K562 (cell line): ENCODE data around the gene GNB2. TPM values are rescaled to one million over a fixed set of nuclear protein-coding genes. Genes with fewer than 3 reads are reported as not detected.
A peak's percentile ranks its signal among the peaks of the same experiment; 100 is the strongest.

ENCODE experiments used
- ARNT ChIP-seq, 2 experiments: fragments of 450-650 bp; IDR thresholded peaks; 2 replicates each; pipeline ENCODE4 v1.6.1; 2016; ENCODE audit warnings: mild to moderate bottlenecking in 1 of 2
- BHLHE40 ChIP-seq: IDR thresholded peaks from 2 replicates; pipeline ENCODE4 v1.6.1; 2011; ENCODE audit warnings: low read length, improper control_type of control experiment
- CXXC5 ChIP-seq: fragments of 250-450 bp; sonication (Bioruptor Pico); IDR thresholded peaks from 2 replicates; pipeline ENCODE4 v1.8.0; 2022; ENCODE audit warnings: inconsistent platforms, mild to moderate bottlenecking, moderate library complexity
- E2F3 ChIP-seq: fragments of 250-450 bp; sonication (Bioruptor Pico); IDR thresholded peaks from 2 replicates; pipeline ENCODE4 v1.4.0; 2020; ENCODE audit warnings: mild to moderate bottlenecking
- EP400 ChIP-seq: fragments of 450-650 bp; IDR thresholded peaks from 2 replicates; pipeline ENCODE4 v1.6.1; 2017; ENCODE audit warnings: antibody characterized with exemption, mild to moderate bottlenecking, moderate library complexity
- GTF2F1 ChIP-seq: IDR thresholded peaks from 2 replicates; pipeline ENCODE4 v1.6.1; 2011; ENCODE audit warnings: low read depth, low read length, improper control_type of control experiment
- ILF3 ChIP-seq: fragments of 450-650 bp; IDR thresholded peaks from 2 replicates; pipeline ENCODE4 v1.6.1; 2018; ENCODE audit warnings: antibody characterized with exemption, mild to moderate bottlenecking, moderate library complexity, borderline replicate concordance
- ILK ChIP-seq: fragments of 450-650 bp; IDR thresholded peaks from 2 replicates; pipeline ENCODE4 v1.6.1; 2016; ENCODE audit warnings: missing genetic modification characterization, low read depth, mild to moderate bottlenecking, missing compliant biosample characterization, moderate library complexity, borderline replicate concordance
- KAT7 ChIP-seq: sonication (generic); formaldehyde crosslinking; IDR thresholded peaks from 2 replicates; pipeline ENCODE4 v1.8.0; 2022; ENCODE audit warnings: missing genetic modification reagents, mild to moderate bottlenecking, borderline replicate concordance
- MEF2A ChIP-seq: IDR thresholded peaks from 2 replicates; pipeline ENCODE4 v1.6.1; 2011; ENCODE audit warnings: low read depth, mild to moderate bottlenecking, low read length, moderate library complexity; ENCODE audit not compliant: control insufficient read depth
- NELFE ChIP-seq: IDR thresholded peaks from 2 replicates; pipeline ENCODE4 v1.6.1; 2011; ENCODE audit warnings: mild to moderate bottlenecking; ENCODE audit not compliant: insufficient read depth, insufficient read length
- PHF8 ChIP-seq: fragments of 200-600 bp; sonication (generic); IDR thresholded peaks from 2 replicates; pipeline ENCODE4 v1.6.1; 2012; ENCODE audit warnings: mixed run types, mild to moderate bottlenecking, inconsistent platforms, low read length, moderate library complexity, borderline replicate concordance
- RAD21 ChIP-seq, 2 experiments: fragments of 250-450 bp in 1 of 2; fragments of 450-650 bp in 1 of 2; sonication (Bioruptor Pico) in 1 of 2; formaldehyde crosslinking in 1 of 2; IDR thresholded peaks in 1 of 2; conservative IDR thresholded peaks in 1 of 2; 2 replicates each; pipeline versions ENCODE4 v1.4.0 to v1.8.0; 2020 to 2022; ENCODE audit warnings: mild to moderate bottlenecking in 2 of 2, moderate library complexity in 1 of 2
- RBBP5 ChIP-seq: fragments of 200-600 bp; sonication (generic); IDR thresholded peaks from 2 replicates; pipeline ENCODE4 v1.6.1; 2012; ENCODE audit warnings: borderline replicate concordance, mild to moderate bottlenecking, low read length, control low read depth, inconsistent platforms; ENCODE audit not compliant: insufficient read depth, poor library complexity, severe bottlenecking
- SNIP1 ChIP-seq: fragments of 450-650 bp; IDR thresholded peaks from 2 replicates; pipeline ENCODE4 v1.7.1; 2017; ENCODE audit warnings: low read depth, mild to moderate bottlenecking
- XRCC5 ChIP-seq: fragments of 200-400 bp; formaldehyde crosslinking; IDR thresholded peaks from 2 replicates; pipeline ENCODE4 v1.6.1; 2017; ENCODE audit warnings: low read depth, mild to moderate bottlenecking, low read length
- YBX1 ChIP-seq: fragments of 450-650 bp; IDR thresholded peaks from 2 replicates; pipeline ENCODE4 v1.7.1; 2016; ENCODE audit warnings: mild to moderate bottlenecking
- ZNF224 ChIP-seq: sonication (generic); formaldehyde crosslinking; IDR thresholded peaks from 2 replicates; pipeline ENCODE4 v1.8.0; 2022; ENCODE audit warnings: mild to moderate bottlenecking, missing genetic modification reagents
- ZNF830 ChIP-seq: fragments of 250-450 bp; sonication (Bioruptor Pico); IDR thresholded peaks from 2 replicates; pipeline ENCODE4 v1.5.0; 2021; ENCODE audit warnings: mild to moderate bottlenecking
- polyA plus RNA-seq, 8 experiments: library from polyadenylated mRNA; depleted of rRNA in 4 of 8; stranded (reverse) in 5 of 8; unstranded in 3 of 8; fragments of >200 nt; fragmentation: Nextera tagmentation in 2 of 8; fragmentation: Illumina TruSeq in 1 of 8; extraction: Ambion mirVana in 2 of 8; extraction: Trizol in 1 of 8; gene quantifications; 2 replicates each; pipeline versions ENCODE4 v1.2.1 to v1.2.3, GENCODE V29; 2011 to 2014; ENCODE audit warnings: inconsistent platforms in 1 of 8, missing spikeins in 1 of 8
- total RNA-seq, 7 experiments: library from RNA; depleted of rRNA in 6 of 7; stranded (reverse); fragments of >200 nt in 6 of 7; fragmentation: Illumina TruSeq in 2 of 7; extraction: Trizol in 2 of 7; gene quantifications; 2 replicates each; pipeline versions ENCODE4 v1.2.1 to v1.2.3, GENCODE V29; 2011 to 2021; ENCODE audit warnings: low replicate concordance in 1 of 7
- TF ChIP-seq, protein P1 (sequence below), 2 experiments: fragments of 450-650 bp in 1 of 2; sonication (generic) in 1 of 2; formaldehyde crosslinking; conservative IDR thresholded peaks; 2 replicates each; pipeline versions ENCODE4 v1.4.0 to v1.8.1; 2020 to 2022; ENCODE audit warnings: mild to moderate bottlenecking in 1 of 2, missing genetic modification reagents in 1 of 2
- TF ChIP-seq, protein P2 (sequence below): IDR thresholded peaks from 2 replicates; pipeline ENCODE4 v1.6.1; 2012; ENCODE audit warnings: low read depth, low read length, improper control_type of control experiment, borderline replicate concordance
- TF ChIP-seq, protein P3 (sequence below): fragments of 250-450 bp; sonication (Bioruptor Pico); IDR thresholded peaks from 2 replicates; pipeline ENCODE4 v1.4.0; 2020
- TF ChIP-seq, protein P4 (sequence below): fragments of 450-650 bp; IDR thresholded peaks from 2 replicates; pipeline ENCODE4 v1.6.1; 2016; ENCODE audit warnings: low read depth, mild to moderate bottlenecking, moderate library complexity
- TF ChIP-seq, protein P5 (sequence below): sonication (generic); formaldehyde crosslinking; IDR thresholded peaks from 2 replicates; pipeline ENCODE4 v1.9.0; 2022; ENCODE audit warnings: mild to moderate bottlenecking, missing genetic modification reagents

The GNB2 gene
- total and polyA plus RNA-seq, 9 of the 15 experiments (the other 6 are each of a cell fraction or from before 2014, with no cell fraction given) = 0.65 to 320 (median 104) TPM

DNA sequence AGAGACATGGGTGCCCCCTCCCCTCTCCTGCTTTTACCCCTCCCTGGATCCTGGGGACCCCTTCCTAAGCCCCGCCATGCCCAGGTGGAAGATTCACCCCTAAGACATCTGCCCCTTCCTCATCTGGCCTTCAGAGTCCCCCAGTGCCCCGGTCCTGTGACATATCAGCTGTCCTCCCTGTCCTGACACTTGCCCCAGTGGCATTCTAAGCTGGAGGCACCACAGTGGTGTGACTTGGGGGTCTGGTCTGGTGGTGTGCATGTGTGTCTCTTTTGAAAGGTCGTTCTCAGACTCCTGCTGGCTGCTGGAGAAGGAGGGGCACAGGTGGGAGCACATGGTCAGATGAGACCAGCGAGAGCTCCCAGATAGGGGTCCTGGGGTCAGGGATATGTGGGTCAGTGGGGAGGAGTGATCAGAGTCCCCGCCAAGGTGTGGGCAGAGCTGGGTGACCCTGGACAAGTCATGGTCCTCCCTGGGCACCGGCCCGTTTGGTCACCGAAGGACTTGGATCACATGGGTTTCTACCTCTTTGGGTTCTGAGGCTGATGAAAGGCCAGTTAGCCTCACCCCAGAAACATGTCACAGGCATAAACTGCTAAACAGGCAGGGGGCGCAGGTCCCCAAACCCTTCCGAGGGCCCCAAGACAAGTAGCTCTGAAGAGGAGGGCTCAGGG lies 31.5 kb upstream of the GNB2 start (continued):
- peak; percentile 8; the same call in 1 of the 2 replicates for TF ChIP-seq PHF8
- no peak for TF ChIP-seq NELFE
- TF ChIP-seq ARNT (IDR thresholded peaks at IDR 0.05) = no peak
- no peak for TF ChIP-seq ZNF224 (CRISPR knock-in tag)
- TF ChIP-seq ILF3 = no peak
- TF ChIP-seq MEF2A = no peak
- no peak for TF ChIP-seq YBX1
- TF ChIP-seq ZNF830 (CRISPR knock-in tag) = no peak
- no peak for TF ChIP-seq SNIP1
- TF ChIP-seq, protein P1, sequence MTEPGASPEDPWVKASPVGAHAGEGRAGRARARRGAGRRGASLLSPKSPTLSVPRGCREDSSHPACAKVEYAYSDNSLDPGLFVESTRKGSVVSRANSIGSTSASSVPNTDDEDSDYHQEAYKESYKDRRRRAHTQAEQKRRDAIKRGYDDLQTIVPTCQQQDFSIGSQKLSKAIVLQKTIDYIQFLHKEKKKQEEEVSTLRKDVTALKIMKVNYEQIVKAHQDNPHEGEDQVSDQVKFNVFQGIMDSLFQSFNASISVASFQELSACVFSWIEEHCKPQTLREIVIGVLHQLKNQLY (CRISPR knock-in tag; conservative IDR thresholded peaks at IDR 0.05) = no peak
- no peak for TF ChIP-seq ILK (tag)
- no peak for TF ChIP-seq RAD21 (CRISPR knock-in tag; conservative IDR thresholded peaks at IDR 0.05 in 1 of 2, IDR thresholded peaks at IDR 0.05 in 1 of 2)
- TF ChIP-seq BHLHE40 = no peak
- TF ChIP-seq, protein P2, sequence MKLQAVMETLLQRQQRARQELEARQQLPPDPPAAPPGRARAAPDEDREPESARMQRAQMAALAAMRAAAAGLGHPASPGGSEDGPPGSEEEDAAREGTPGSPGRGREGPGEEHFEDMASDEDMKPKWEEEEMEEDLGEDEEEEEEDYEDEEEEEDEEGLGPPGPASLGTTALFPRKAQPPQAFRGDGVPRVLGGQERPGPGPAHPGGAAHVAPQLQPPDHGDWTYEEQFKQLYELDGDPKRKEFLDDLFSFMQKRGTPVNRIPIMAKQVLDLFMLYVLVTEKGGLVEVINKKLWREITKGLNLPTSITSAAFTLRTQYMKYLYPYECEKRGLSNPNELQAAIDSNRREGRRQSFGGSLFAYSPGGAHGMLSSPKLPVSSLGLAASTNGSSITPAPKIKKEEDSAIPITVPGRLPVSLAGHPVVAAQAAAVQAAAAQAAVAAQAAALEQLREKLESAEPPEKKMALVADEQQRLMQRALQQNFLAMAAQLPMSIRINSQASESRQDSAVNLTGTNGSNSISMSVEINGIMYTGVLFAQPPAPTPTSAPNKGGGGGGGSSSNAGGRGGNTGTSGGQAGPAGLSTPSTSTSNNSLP = no peak
- TF ChIP-seq EP400 = peak; percentile 67; the same call in 1 of the 2 replicates
- TF ChIP-seq, protein P3, sequence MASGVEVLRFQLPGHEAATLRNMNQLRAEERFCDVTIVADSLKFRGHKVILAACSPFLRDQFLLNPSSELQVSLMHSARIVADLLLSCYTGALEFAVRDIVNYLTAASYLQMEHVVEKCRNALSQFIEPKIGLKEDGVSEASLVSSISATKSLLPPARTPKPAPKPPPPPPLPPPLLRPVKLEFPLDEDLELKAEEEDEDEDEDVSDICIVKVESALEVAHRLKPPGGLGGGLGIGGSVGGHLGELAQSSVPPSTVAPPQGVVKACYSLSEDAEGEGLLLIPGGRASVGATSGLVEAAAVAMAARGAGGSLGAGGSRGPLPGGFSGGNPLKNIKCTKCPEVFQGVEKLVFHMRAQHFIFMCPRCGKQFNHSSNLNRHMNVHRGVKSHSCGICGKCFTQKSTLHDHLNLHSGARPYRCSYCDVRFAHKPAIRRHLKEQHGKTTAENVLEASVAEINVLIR (CRISPR knock-in tag) = no peak
- TF ChIP-seq RBBP5 = peak; percentile 48
- TF ChIP-seq, protein P4, sequence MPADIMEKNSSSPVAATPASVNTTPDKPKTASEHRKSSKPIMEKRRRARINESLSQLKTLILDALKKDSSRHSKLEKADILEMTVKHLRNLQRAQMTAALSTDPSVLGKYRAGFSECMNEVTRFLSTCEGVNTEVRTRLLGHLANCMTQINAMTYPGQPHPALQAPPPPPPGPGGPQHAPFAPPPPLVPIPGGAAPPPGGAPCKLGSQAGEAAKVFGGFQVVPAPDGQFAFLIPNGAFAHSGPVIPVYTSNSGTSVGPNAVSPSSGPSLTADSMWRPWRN = no peak
- TF ChIP-seq XRCC5 = no peak
- TF ChIP-seq GTF2F1 = no peak
- 0 out of 2 replicates have a peak, but pooled peaks have one; percentile 17 for TF ChIP-seq KAT7 (CRISPR knock-in tag)
- TF ChIP-seq CXXC5 (CRISPR knock-in tag) = no peak; the same call in 1 of the 2 replicates
- TF ChIP-seq, protein P5, sequence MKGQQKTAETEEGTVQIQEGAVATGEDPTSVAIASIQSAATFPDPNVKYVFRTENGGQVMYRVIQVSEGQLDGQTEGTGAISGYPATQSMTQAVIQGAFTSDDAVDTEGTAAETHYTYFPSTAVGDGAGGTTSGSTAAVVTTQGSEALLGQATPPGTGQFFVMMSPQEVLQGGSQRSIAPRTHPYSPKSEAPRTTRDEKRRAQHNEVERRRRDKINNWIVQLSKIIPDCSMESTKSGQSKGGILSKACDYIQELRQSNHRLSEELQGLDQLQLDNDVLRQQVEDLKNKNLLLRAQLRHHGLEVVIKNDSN (CRISPR knock-in tag) = no peak
- TF ChIP-seq E2F3 (CRISPR knock-in tag) = 0 out of 2 replicates have a peak, but pooled peaks have one; percentile 30
